Neural cell (in vitro differentiated cells): ENCODE results near the gene PRKCA. TPM values are rescaled to one million over a fixed set of nuclear protein-coding genes. Genes with fewer than 3 reads are reported as not detected.

Experiments
- H2AFZ ChIP-seq: fragments of 200-600, 300-800 bp; sonication (generic), shearing (Covaris generic); 2 replicates; pipeline ENCODE4 v1.6.0; 2014; ENCODE audit warnings: low read depth, mild to moderate bottlenecking, antibody characterized with exemption, low read length, moderate library complexity
- H3F3A ChIP-seq: fragments of 200-600 bp; shearing (Covaris generic); 2 replicates; pipeline ENCODE4 v1.6.1; 2016; ENCODE audit warnings: mild to moderate bottlenecking, moderate library complexity, mixed read lengths, antibody characterized with exemption, low read length; ENCODE audit not compliant: insufficient read depth, poor library complexity, severe bottlenecking
- H3K27ac ChIP-seq: fragments of 200-600, 300-800 bp; sonication (generic), shearing (Covaris generic); 2 replicates; pipeline ENCODE4 v1.5.1; 2014; ENCODE audit warnings: mild to moderate bottlenecking, low read length, moderate library complexity
- H3K27me3 ChIP-seq: fragments of 300-800, 200-600 bp; sonication (generic), shearing (Covaris generic); 2 replicates; pipeline ENCODE4 v1.6.0; 2014; ENCODE audit warnings: mild to moderate bottlenecking, low read depth, low read length, moderate library complexity; ENCODE audit not compliant: insufficient read depth
- H3K36me3 ChIP-seq: fragments of 300-800, 200-600 bp; sonication (generic), shearing (Covaris generic); 2 replicates; pipeline ENCODE4 v1.5.1; 2014; ENCODE audit warnings: mild to moderate bottlenecking, antibody characterized with exemption, low read length, moderate library complexity; ENCODE audit not compliant: insufficient read depth
- H3K4me2 ChIP-seq: fragments of 300-800, 200-600 bp; sonication (generic), shearing (Covaris generic); 2 replicates; pipeline ENCODE4 v1.6.0; 2014; ENCODE audit warnings: mild to moderate bottlenecking, low read length
- H3K4me3 ChIP-seq: fragments of 300-800, 200-600 bp; sonication (generic), shearing (Covaris generic); 2 replicates; pipeline ENCODE4 v1.5.1; 2014; ENCODE audit warnings: mild to moderate bottlenecking, low read length, moderate library complexity
- H3K79me2 ChIP-seq: fragments of 200-600 bp; shearing (Covaris generic); replicated peaks from 2 replicates; pipeline ENCODE4 v1.6.0; 2014; ENCODE audit warnings: mild to moderate bottlenecking, low read length, moderate library complexity; ENCODE audit not compliant: insufficient read depth
- H3K9ac ChIP-seq: fragments of 300-800, 200-600 bp; sonication (generic), shearing (Covaris generic); 2 replicates; pipeline ENCODE4 v1.6.1; 2016; ENCODE audit warnings: mild to moderate bottlenecking, low read length, mixed read lengths
- H3K9me2 ChIP-seq: fragments of 200-600 bp; shearing (Covaris generic); 2 replicates; pipeline ENCODE4 v1.6.1; 2016; ENCODE audit warnings: mild to moderate bottlenecking, low read length, mixed read lengths; ENCODE audit not compliant: insufficient read depth
- H3K9me3 ChIP-seq: fragments of 200-600, 300-800 bp; sonication (generic), shearing (Covaris generic); 2 replicates; pipeline ENCODE4 v1.6.1; 2016; ENCODE audit warnings: mild to moderate bottlenecking, mixed run types, low read length, moderate library complexity, mixed read lengths
- H4K20me1 ChIP-seq: fragments of 200-600 bp; shearing (Covaris generic); 2 replicates; pipeline ENCODE4 v1.6.1; 2016; ENCODE audit warnings: mild to moderate bottlenecking, mixed run types; ENCODE audit not compliant: insufficient read depth
- EP300 ChIP-seq: fragments of 450-650 bp; conservative IDR thresholded peaks from 2 replicates; pipeline ENCODE4 v1.6.1; 2014; ENCODE audit warnings: antibody characterized with exemption, mild to moderate bottlenecking, moderate library complexity; ENCODE audit not compliant: poor library complexity, severe bottlenecking
- EZH2 ChIP-seq: fragments of 200-600, 300-800 bp; shearing (Covaris generic), sonication (generic); IDR thresholded peaks from 2 replicates; pipeline ENCODE4 v1.6.1; 2014; ENCODE audit warnings: antibody characterized with exemption, low read length, borderline replicate concordance, mild to moderate bottlenecking; ENCODE audit not compliant: insufficient read depth, poor library complexity, severe bottlenecking
- MXI1 ChIP-seq: fragments of 450-650 bp; conservative IDR thresholded peaks from 2 replicates; pipeline ENCODE4 v1.6.1; 2014; ENCODE audit warnings: antibody characterized with exemption, mild to moderate bottlenecking; ENCODE audit not compliant: poor library complexity, severe bottlenecking
- POLR2AphosphoS5 ChIP-seq: IDR thresholded peaks from 2 replicates; pipeline ENCODE4 v1.6.1; 2012
- RAD21 ChIP-seq: fragments of 450-650 bp; conservative IDR thresholded peaks from 2 replicates; pipeline ENCODE4 v1.6.1; 2014; ENCODE audit warnings: antibody characterized with exemption, mild to moderate bottlenecking, moderate library complexity
- REST ChIP-seq: IDR thresholded peaks from 2 replicates; pipeline ENCODE4 v1.6.1; 2012; ENCODE audit warnings: borderline replicate concordance
- SMC3 ChIP-seq: fragments of 450-650 bp; conservative IDR thresholded peaks from 2 replicates; pipeline ENCODE4 v1.6.1; 2014; ENCODE audit warnings: antibody characterized with exemption, mild to moderate bottlenecking, moderate library complexity; ENCODE audit not compliant: poor library complexity
- TAF1 ChIP-seq: IDR thresholded peaks from 2 replicates; pipeline ENCODE4 v1.6.1; 2012; ENCODE audit warnings: low read depth
- polyA plus RNA-seq: library from polyadenylated mRNA; depleted of rRNA; stranded (reverse); fragments of >200 nt; gene quantifications from 2 replicates; pipeline ENCODE4 v1.2.3, GENCODE V29; 2014
- TF ChIP-seq, protein P1 (sequence below): fragments of 450-650 bp; IDR thresholded peaks from 2 replicates; pipeline ENCODE4 v1.5.1; 2014; ENCODE audit warnings: antibody characterized with exemption, mild to moderate bottlenecking, moderate library complexity; ENCODE audit not compliant: poor library complexity, severe bottlenecking

The PRKCA gene
- polyA plus RNA-seq, 1 donor from 2014 or later, result 5.9 TPM

DNA sequence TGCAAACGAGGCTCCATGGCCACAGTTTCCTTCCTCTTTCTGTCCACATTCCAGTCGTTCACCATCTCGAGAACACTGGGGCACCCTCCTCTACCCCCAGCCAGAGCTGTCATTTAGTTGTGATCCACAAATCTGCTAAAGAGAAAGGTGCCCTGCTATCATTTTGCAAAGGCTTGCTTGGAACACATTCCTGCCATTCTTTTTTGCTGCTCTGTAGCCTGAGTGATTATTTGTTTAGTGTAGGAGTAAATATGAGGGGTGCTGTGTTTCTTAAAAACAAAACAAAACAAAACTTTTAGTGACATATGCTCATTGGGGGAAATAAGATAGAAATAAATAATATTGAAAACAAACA, 166.7 kb downstream of the PRKCA start:
- H2AFZ ChIP-seq, result no peak overlapping the region
- no peaks in the 10 kb centered on the region for H3K9me2 ChIP-seq
- H3K27ac ChIP-seq, result no peak overlapping the region
- no peaks in the 10 kb centered on the region for H3K27me3 ChIP-seq
- H3K9me3 ChIP-seq, result no peaks in the 10 kb centered on the region
- no peaks in the 10 kb centered on the region for H3K79me2 ChIP-seq
- no peak overlapping the region for H3K4me2 ChIP-seq
- no peak overlapping the region for H3K9ac ChIP-seq
- H4K20me1 ChIP-seq, result no peaks in the 10 kb centered on the region
- no peak overlapping the region for H3K4me3 ChIP-seq
- TF ChIP-seq TAF1 (no peak), EZH2 (no peak), REST (no peak), POLR2AphosphoS5 (no peak), EP300 (no peak), SMC3 (no peak), MXI1 (no peak), RAD21 (no peak)
- TF ChIP-seq, protein P1, sequence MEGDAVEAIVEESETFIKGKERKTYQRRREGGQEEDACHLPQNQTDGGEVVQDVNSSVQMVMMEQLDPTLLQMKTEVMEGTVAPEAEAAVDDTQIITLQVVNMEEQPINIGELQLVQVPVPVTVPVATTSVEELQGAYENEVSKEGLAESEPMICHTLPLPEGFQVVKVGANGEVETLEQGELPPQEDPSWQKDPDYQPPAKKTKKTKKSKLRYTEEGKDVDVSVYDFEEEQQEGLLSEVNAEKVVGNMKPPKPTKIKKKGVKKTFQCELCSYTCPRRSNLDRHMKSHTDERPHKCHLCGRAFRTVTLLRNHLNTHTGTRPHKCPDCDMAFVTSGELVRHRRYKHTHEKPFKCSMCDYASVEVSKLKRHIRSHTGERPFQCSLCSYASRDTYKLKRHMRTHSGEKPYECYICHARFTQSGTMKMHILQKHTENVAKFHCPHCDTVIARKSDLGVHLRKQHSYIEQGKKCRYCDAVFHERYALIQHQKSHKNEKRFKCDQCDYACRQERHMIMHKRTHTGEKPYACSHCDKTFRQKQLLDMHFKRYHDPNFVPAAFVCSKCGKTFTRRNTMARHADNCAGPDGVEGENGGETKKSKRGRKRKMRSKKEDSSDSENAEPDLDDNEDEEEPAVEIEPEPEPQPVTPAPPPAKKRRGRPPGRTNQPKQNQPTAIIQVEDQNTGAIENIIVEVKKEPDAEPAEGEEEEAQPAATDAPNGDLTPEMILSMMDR, result no peak
- H3K36me3 ChIP-seq, result no peaks in the 10 kb centered on the region
- no peaks in the 10 kb centered on the region for H3F3A ChIP-seq

DNA sequence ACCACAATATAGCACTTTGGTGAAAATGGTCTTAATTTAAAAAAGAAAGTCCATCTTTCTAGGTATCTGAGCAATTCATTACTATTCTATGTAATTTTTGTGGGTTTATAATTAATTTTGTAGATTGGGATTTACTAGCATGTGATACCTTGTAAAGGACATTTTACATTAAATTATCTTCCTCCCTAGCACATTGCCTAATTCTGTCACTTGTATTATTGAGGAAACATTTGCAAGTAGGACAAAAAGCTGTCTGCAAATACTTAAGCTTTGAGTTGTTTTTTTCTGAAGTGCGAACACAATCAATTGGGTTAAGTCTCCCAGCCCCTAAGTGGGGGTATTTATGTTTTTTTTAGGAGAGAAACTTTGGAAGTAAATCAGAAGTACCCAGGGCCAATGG, 167.0 kb downstream of the PRKCA start:
- no peak overlapping the region for H3K4me3 ChIP-seq
- no peak overlapping the region for H2AFZ ChIP-seq
- no peaks in the 10 kb centered on the region for H3K36me3 ChIP-seq
- H3K9me3 ChIP-seq, result no peaks in the 10 kb centered on the region
- TF ChIP-seq SMC3 (no peak), RAD21 (no peak), POLR2AphosphoS5 (no peak)
- no peak overlapping the region for H3K9ac ChIP-seq
- H4K20me1 ChIP-seq, result no peaks in the 10 kb centered on the region
- H3K79me2 ChIP-seq, result no peaks in the 10 kb centered on the region
- H3F3A ChIP-seq, result no peaks in the 10 kb centered on the region
- H3K27me3 ChIP-seq, result no peaks in the 10 kb centered on the region
- H3K9me2 ChIP-seq, result no peaks in the 10 kb centered on the region
- no peak overlapping the region for H3K27ac ChIP-seq
- no peak overlapping the region for H3K4me2 ChIP-seq

DNA sequence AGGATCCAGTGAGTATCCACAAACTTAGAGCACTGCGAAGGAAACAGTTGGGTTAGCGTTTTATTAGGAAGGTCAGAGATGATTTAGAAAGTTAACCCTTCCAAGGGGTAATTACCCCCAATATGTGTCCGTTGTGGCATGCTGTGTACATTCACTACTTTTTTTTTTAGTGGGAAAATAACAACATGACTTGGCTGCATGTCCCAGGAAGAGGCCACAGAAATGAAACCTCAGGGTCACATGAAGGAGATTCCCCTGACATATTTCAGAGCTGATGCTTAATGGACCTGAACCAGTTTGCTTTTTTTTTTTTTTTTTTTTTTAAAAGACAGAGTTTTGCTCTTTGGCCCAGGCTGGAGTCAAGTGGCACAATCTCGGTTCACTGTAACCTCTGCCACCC, 167.5 kb downstream of the PRKCA start:
- H3K79me2 ChIP-seq, result no peaks in the 10 kb centered on the region
- no peak overlapping the region for H3K4me2 ChIP-seq
- no peaks in the 10 kb centered on the region for H3K9me2 ChIP-seq
- H3K36me3 ChIP-seq, result no peaks in the 10 kb centered on the region
- H3K9ac ChIP-seq, result no peak overlapping the region
- TF ChIP-seq REST, result no peak
- TF ChIP-seq EP300, result no peak
- no peak for TF ChIP-seq RAD21
- TF ChIP-seq, protein P1, result no peak
- TF ChIP-seq TAF1, result no peak
- no peak for TF ChIP-seq POLR2AphosphoS5
- no peak for TF ChIP-seq MXI1
- TF ChIP-seq EZH2, result no peak
- TF ChIP-seq SMC3, result no peak
- H3K4me3 ChIP-seq, result no peak overlapping the region
- no peak overlapping the region for H3K27ac ChIP-seq
- H2AFZ ChIP-seq, result no peak overlapping the region
- no peaks in the 10 kb centered on the region for H4K20me1 ChIP-seq
- no peaks in the 10 kb centered on the region for H3K27me3 ChIP-seq
- H3F3A ChIP-seq, result no peaks in the 10 kb centered on the region
- H3K9me3 ChIP-seq, result no peaks in the 10 kb centered on the region
